Esophagus squamous epithelium (tissue), 5 donors: Measurements from ENCODE around the gene PREX1. TPM values are rescaled to one million over a fixed set of nuclear protein-coding genes. Genes with fewer than 3 reads are reported as not detected.

Experiments
- DNase-seq: peaks from one replicate; lab custom pipeline; 2025; lab: John Stamatoyannopoulos, UW
- H3K27ac ChIP-seq, 4 donors: fragments of 200-600 bp; sonication (generic); one replicate each; pipeline ENCODE4 v1.5.1; 2016 to 2019; ENCODE audit warnings: mild to moderate bottlenecking in 1 of 4
- H3K27me3 ChIP-seq, 4 donors: fragments of 200-600 bp; sonication (generic); 1 replicate in 3 of 4; 2 replicates in 1 of 4; pipeline versions ENCODE4 v1.5.1 to v1.6.0; 2017 to 2021; ENCODE audit warnings: antibody characterized with exemption in 1 of 4
- H3K36me3 ChIP-seq, 3 donors: fragments of 200-600 bp; sonication (generic); one replicate each; pipeline ENCODE4 v1.5.1; 2016 to 2019
- H3K4me1 ChIP-seq, 3 donors: fragments of 200-600 bp; sonication (generic); one replicate each; pipeline ENCODE4 v1.5.1; 2017 to 2019
- H3K4me3 ChIP-seq, 4 donors: fragments of 200-600 bp; sonication (generic); 1 replicate in 3 of 4; 2 replicates in 1 of 4; pipeline ENCODE4 v1.5.1; 2016 to 2019; ENCODE audit warnings: mild to moderate bottlenecking in 2 of 4, moderate library complexity in 1 of 4
- H3K9me3 ChIP-seq, 3 donors: fragments of 200-600 bp; sonication (generic); one replicate each; pipeline ENCODE4 v1.5.1; 2016 to 2019
- POLR2A ChIP-seq, 4 donors: fragments of 450-650 bp; IDR thresholded peaks; one replicate each; pipeline ENCODE4 v1.6.1; 2017; ENCODE audit warnings: antibody characterized with exemption in 4 of 4, mild to moderate bottlenecking in 4 of 4, moderate library complexity in 3 of 4
- WGBS, 2 donors: methylation state at CpG; one replicate each; pipeline ENCODE4 v1.1.5; 2018; 5-methylcytosine and 5-hydroxymethylcytosine counted together
- intact Hi-C: fragments of 100-400 bp; cut with DNase I; formaldehyde crosslinking; loops from one replicate; pipeline ENCODE4 v1.15.0; 2022
- total RNA-seq, 4 donors: library from RNA; depleted of rRNA; stranded (reverse); fragments of >200 nt; gene quantifications; one replicate each; pipeline ENCODE4 v1.1.0, GENCODE V29; 2016
- TF ChIP-seq, protein P1 (sequence below), 6 experiments: fragments of 450-650 bp in 4 of 6; fragments of 200-600 bp in 2 of 6; sonication (generic) in 2 of 6; IDR thresholded peaks; one replicate each; pipeline ENCODE4 v1.5.1; 2016 to 2019; ENCODE audit warnings: antibody characterized with exemption in 6 of 6, mild to moderate bottlenecking in 4 of 6, moderate library complexity in 4 of 6
- donor health status: DM: yes; HTN: yes; CAD: no.

Gene PREX1
- total RNA-seq, 4 donors from 2014 or later: 4.9 to 25.9 (median 8.9) TPM

DNA sequence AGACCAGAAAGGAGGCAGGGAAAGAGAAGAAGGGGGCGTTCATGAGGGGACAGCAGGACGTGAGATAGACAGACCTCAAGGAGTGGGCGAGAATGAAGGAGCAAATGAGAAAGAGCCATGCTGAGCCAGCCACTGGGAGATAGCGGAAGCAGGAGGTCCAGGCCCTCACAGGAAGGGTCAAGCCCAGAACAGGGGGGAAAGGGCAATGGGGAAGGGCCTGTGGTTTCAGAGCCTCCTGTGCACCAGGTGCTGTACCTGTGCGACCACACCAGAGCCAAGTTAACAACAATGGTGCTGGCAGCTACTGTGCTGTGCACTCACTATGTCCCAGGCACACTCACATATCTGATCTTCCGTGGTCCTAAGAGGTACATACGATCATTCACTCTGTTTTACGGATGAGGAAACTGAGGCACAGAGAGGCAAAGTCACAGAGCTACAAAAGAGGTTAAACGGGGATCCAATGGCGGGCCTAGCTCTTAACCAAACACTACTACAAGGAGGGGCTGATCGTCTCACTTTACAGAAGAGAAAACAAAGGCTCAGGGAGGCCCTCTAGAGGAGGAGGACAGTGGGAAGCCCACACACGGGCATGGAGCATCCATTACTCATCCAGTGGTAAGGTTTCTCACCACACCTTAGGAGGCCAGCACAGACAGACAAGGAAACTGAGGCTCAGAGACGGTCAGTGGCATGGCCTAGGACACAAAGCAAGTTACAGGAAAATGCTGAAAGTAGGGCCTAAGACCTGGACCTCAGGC lies 129.1 kb downstream of the PREX1 start:
- intact Hi-C loops: no loop called here
- Histone ChIP-seq H3K36me3 (peaks cover 0 to 3% (median 0%) of the 10 kb centered on the region in 3 donors), H3K27ac (no peak overlapping the region), H3K4me1 (peaks cover 0 to 25% (median 4%) of the 10 kb centered on the region in 3 donors), H3K4me3 (no peak overlapping the region), H3K9me3 (no peaks in the 10 kb centered on the region), H3K27me3 (no peaks in the 10 kb centered on the region)
- no peak for DNase-seq
- WGBS, 2 donors: 87 to 89% methylated on average over 12 to 13 of the region's 13 CpGs
- TF ChIP-seq, protein P1, sequence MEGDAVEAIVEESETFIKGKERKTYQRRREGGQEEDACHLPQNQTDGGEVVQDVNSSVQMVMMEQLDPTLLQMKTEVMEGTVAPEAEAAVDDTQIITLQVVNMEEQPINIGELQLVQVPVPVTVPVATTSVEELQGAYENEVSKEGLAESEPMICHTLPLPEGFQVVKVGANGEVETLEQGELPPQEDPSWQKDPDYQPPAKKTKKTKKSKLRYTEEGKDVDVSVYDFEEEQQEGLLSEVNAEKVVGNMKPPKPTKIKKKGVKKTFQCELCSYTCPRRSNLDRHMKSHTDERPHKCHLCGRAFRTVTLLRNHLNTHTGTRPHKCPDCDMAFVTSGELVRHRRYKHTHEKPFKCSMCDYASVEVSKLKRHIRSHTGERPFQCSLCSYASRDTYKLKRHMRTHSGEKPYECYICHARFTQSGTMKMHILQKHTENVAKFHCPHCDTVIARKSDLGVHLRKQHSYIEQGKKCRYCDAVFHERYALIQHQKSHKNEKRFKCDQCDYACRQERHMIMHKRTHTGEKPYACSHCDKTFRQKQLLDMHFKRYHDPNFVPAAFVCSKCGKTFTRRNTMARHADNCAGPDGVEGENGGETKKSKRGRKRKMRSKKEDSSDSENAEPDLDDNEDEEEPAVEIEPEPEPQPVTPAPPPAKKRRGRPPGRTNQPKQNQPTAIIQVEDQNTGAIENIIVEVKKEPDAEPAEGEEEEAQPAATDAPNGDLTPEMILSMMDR (IDR thresholded peaks at IDR 0.05): no peak
- no peak for TF ChIP-seq POLR2A (IDR thresholded peaks at IDR 0.05)

DNA sequence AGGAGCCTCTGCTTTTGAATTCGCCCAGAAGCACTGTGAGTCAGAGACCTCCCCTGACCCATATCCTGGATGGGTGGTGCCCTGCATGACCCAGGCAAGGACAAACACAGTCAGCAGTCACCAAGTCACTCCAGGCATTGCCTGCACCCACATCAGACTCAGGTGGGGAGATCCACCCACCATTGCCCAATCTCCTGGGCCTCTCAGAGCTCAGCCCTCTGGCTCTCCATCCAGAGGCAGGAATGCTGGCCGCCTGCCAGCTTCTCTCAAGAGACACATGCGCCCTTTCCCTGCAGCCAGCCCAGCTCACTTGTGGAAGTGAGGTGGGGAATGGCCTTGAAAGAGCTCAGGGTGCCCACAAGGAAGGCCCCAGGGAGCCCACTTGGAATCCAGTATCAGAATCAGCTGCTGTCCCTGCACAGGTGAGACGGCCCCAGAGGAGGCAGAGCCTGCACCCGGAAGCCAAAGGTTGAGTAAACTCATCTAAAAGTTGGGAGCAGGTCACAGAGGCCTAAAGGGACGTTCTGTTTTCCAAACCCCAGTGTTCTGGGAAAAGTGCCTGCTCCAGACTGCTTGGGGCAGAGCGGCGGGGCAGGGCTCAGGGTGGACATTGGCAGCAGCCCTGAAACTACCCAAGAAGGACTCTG lies 129.8 kb downstream of the PREX1 start:
- Histone ChIP-seq H3K4me1 (peaks cover 0 to 18% (median 0%) of the 10 kb centered on the region in 3 donors), H3K9me3 (no peaks in the 10 kb centered on the region), H3K4me3 (no peak overlapping the region), H3K36me3 (peaks cover 0 to 3% (median 0%) of the 10 kb centered on the region in 3 donors), H3K27ac (no peak overlapping the region), H3K27me3 (no peaks in the 10 kb centered on the region)
- no peak for DNase-seq
- WGBS, 2 donors: 62 to 92% methylated on average over 2 of the region's 8 CpGs
- intact Hi-C loops: no loop called here
- no peak for TF ChIP-seq POLR2A (IDR thresholded peaks at IDR 0.05)
- TF ChIP-seq, protein P1 (IDR thresholded peaks at IDR 0.05): no peak

DNA sequence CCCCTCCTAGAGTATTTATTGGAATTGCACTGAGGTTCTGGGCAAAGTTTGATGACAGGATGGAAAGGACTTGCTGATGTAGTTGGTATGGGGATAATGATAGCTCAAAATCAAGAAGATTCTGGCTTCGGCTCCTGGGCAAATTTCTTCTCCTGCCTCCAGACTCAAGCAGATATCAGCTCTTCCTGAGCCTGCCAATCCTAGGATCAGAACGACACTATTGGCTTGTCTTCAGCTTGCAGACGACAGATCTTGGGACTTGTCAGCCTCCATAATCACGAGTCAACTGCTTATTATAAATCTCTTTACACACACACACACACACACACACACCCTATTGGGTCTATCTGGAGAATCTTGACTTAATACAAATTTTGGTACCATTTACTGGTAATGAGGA lies 131.1 kb downstream of the PREX1 start:
- Histone ChIP-seq H3K4me3 (no peak overlapping the region), H3K4me1 (peaks cover 0 to 17% (median 0%) of the 10 kb centered on the region in 3 donors), H3K27me3 (no peaks in the 10 kb centered on the region), H3K27ac (no peak overlapping the region), H3K9me3 (no peaks in the 10 kb centered on the region), H3K36me3 (peaks cover 0 to 3% (median 0%) of the 10 kb centered on the region in 3 donors)
- intact Hi-C loops: no loop called here
- TF ChIP-seq, protein P1 (IDR thresholded peaks at IDR 0.05): no peak
- no peak for TF ChIP-seq POLR2A (IDR thresholded peaks at IDR 0.05)
- no peak for DNase-seq
- WGBS, 2 donors: 76 to 78% methylated on average over 4 of the region's 4 CpGs

DNA sequence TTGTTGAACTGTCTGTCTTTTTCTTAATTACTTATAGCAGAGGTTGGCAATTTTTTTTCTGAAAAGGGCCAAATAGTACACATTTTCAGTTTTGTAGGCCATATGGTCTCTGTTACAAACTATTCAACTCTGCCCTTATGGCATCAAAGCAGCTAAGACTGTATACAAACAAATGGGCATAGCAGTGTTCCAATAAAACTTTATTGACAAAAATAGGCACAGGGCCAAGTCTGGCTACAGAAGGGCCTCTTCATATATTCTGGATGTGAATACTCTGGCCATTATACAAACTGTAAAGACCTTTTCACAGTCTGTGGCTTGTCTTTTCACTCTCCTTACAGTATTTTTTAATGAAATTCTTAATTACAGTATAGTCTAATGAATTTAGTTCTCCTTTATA lies 132.1 kb downstream of the PREX1 start:
- TF ChIP-seq POLR2A (IDR thresholded peaks at IDR 0.05): no peak
- TF ChIP-seq, protein P1 (IDR thresholded peaks at IDR 0.05): no peak
- intact Hi-C loops: no loop called here
- Histone ChIP-seq H3K4me3 (no peak overlapping the region), H3K4me1 (peaks cover 0 to 20% (median 0%) of the 10 kb centered on the region in 3 donors), H3K36me3 (peaks cover 0 to 7% (median 0%) of the 10 kb centered on the region in 3 donors), H3K9me3 (no peaks in the 10 kb centered on the region), H3K27me3 (no peaks in the 10 kb centered on the region), H3K27ac (no peak overlapping the region)
- DNase-seq: no peak

DNA sequence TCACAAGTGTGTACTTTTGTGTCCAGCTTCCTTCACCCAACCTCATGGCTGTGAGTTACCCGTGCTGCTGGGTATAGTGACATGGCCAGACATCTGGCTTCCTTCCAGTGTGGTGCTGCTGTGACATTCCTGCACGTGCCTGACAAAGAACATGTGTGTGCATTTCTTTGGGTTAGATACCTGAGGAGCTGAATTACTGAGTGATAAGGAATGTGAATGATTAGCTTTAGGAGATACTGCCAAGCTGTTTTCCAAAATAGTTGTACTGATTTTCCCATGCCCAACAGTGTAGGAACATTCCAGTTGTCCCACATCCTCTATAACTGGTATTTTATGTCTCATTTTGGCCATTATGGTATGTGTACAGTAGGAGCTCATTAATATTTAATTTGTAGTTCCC lies 132.5 kb downstream of the PREX1 start:
- Histone ChIP-seq H3K4me1 (peaks cover 0 to 24% (median 0%) of the 10 kb centered on the region in 3 donors), H3K27me3 (peaks cover 0 to 3% (median 0%) of the 10 kb centered on the region in 4 donors), H3K9me3 (no peaks in the 10 kb centered on the region), H3K4me3 (no peak overlapping the region), H3K27ac (no peak overlapping the region), H3K36me3 (peaks cover 0 to 12% (median 0%) of the 10 kb centered on the region in 3 donors)
- no peak for DNase-seq
- intact Hi-C loops: no loop called here
- TF ChIP-seq POLR2A (IDR thresholded peaks at IDR 0.05): no peak
- TF ChIP-seq, protein P1 (IDR thresholded peaks at IDR 0.05): no peak
- 58 to 68% methylated on average over 2 of the region's 2 CpGs for WGBS, 2 donors
